ENCODE data around the gene UNC13B. TPM values are rescaled to one million over a fixed set of nuclear protein-coding genes. Genes with fewer than 3 reads are reported as not detected.

Gene UNC13B
- total and polyA plus RNA-seq, 2 experiments from 2014 or later = 8.7 to 52.1 TPM

DNA sequence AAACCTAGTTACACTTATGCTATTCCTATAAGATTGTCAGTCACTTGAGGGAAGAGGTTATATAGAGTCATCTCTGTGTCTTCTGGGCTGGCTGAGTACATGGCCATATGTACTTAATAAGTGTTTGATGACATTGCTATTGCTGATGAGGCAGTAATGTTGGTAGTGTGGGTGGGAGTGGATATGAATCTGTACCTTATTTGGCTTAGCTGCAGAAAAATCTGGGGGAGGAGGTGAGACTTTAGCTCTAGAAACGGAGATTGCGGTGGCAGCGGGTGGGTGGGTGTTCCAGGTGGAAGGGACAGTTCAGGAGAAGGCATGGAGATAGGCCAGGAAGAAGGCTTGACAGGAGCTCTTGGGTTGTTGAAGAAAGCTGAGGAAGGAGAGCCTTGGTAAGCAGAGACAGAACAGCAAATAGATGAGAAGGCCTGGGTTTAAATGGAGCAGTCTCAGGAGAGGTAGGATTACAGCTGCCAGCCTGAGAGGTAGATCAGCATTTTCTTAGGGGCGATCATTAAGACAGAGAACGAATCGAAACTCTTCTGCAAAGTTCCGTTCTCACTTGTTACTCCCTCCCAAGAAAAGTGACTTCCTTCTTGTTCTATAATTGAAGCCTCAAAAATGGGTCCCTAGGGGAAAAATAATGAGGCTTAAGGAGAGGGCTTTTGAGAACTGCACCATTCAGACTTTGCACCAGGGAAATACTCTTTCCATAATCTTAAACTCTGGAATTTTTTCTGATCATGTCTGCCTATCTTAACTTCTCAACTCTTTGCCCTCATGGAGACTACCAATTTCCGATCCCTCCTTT is 160.5 kb downstream of the UNC13B start:
- no peaks in the 10 kb centered on the region for H3K4me1 Mint-ChIP-seq
- Histone ChIP-seq H4K20me1 (replicated peaks; ENCODE audit: insufficient read depth) (no peaks in the 10 kb centered on the region; the same call in 1 of the 2 replicates), H2AFZ (no peak overlapping the region), H3F3A (replicated peaks; ENCODE audit: low read depth) (no peaks in the 10 kb centered on the region), H3K36me3 (ENCODE audit: insufficient read depth) (no peaks in the 10 kb centered on the region), H3K79me2 (replicated peaks; ENCODE audit: insufficient read depth) (no peaks in the 10 kb centered on the region), H3K9me2 (ENCODE audit: insufficient read depth) (no peaks in the 10 kb centered on the region), H3K4me2 (no peak overlapping the region), H3K4me1 (ENCODE audit: insufficient read depth) (no peaks in the 10 kb centered on the region), H3K27me3 (ENCODE audit: insufficient read depth) (no peaks in the 10 kb centered on the region), H3K4me3 (no peak overlapping the region), H3K27ac (ENCODE audit: low read depth) (no peak overlapping the region)
- no peaks in the 10 kb centered on the region for H3K27me3 Mint-ChIP-seq (ENCODE audit: insufficient read depth, low read depth, poor library complexity)
- ATAC-seq (no peak), DNase-seq (ENCODE audit: low spot score) (no peak)
- peaks cover 4% of the 10 kb centered on the region; the same call in 2 of the 3 replicates for H3K9me3 Mint-ChIP-seq
- no peak overlapping the region for H3K27ac Mint-ChIP-seq
- TF ChIP-seq, protein P1, sequence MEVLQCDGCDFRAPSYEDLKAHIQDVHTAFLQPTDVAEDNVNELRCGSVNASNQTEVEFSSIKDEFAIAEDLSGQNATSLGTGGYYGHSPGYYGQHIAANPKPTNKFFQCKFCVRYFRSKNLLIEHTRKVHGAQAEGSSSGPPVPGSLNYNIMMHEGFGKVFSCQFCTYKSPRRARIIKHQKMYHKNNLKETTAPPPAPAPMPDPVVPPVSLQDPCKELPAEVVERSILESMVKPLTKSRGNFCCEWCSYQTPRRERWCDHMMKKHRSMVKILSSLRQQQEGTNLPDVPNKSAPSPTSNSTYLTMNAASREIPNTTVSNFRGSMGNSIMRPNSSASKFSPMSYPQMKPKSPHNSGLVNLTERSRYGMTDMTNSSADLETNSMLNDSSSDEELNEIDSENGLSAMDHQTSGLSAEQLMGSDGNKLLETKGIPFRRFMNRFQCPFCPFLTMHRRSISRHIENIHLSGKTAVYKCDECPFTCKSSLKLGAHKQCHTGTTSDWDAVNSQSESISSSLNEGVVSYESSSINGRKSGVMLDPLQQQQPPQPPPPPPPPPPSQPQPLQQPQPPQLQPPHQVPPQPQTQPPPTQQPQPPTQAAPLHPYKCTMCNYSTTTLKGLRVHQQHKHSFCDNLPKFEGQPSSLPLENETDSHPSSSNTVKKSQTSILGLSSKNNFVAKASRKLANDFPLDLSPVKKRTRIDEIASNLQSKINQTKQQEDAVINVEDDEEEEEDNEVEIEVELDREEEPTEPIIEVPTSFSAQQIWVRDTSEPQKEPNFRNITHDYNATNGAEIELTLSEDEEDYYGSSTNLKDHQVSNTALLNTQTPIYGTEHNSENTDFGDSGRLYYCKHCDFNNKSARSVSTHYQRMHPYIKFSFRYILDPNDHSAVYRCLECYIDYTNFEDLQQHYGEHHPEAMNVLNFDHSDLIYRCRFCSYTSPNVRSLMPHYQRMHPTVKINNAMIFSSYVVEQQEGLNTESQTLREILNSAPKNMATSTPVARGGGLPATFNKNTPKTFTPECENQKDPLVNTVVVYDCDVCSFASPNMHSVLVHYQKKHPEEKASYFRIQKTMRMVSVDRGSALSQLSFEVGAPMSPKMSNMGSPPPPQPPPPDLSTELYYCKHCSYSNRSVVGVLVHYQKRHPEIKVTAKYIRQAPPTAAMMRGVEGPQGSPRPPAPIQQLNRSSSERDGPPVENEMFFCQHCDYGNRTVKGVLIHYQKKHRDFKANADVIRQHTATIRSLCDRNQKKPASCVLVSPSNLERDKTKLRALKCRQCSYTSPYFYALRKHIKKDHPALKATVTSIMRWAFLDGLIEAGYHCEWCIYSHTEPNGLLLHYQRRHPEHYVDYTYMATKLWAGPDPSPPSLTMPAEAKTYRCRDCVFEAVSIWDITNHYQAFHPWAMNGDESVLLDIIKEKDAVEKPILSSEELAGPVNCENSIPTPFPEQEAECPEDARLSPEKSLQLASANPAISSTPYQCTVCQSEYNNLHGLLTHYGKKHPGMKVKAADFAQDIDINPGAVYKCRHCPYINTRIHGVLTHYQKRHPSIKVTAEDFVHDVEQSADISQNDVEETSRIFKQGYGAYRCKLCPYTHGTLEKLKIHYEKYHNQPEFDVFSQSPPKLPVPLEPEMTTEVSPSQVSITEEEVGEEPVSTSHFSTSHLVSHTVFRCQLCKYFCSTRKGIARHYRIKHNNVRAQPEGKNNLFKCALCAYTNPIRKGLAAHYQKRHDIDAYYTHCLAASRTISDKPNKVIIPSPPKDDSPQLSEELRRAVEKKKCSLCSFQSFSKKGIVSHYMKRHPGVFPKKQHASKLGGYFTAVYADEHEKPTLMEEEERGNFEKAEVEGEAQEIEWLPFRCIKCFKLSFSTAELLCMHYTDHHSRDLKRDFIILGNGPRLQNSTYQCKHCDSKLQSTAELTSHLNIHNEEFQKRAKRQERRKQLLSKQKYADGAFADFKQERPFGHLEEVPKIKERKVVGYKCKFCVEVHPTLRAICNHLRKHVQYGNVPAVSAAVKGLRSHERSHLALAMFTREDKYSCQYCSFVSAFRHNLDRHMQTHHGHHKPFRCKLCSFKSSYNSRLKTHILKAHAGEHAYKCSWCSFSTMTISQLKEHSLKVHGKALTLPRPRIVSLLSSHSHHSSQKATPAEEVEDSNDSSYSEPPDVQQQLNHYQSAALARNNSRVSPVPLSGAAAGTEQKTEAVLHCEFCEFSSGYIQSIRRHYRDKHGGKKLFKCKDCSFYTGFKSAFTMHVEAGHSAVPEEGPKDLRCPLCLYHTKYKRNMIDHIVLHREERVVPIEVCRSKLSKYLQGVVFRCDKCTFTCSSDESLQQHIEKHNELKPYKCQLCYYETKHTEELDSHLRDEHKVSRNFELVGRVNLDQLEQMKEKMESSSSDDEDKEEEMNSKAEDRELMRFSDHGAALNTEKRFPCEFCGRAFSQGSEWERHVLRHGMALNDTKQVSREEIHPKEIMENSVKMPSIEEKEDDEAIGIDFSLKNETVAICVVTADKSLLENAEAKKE (CRISPR knock-in tag; IDR thresholded peaks at IDR 0.05) = no peak
- TF ChIP-seq, protein P2, sequence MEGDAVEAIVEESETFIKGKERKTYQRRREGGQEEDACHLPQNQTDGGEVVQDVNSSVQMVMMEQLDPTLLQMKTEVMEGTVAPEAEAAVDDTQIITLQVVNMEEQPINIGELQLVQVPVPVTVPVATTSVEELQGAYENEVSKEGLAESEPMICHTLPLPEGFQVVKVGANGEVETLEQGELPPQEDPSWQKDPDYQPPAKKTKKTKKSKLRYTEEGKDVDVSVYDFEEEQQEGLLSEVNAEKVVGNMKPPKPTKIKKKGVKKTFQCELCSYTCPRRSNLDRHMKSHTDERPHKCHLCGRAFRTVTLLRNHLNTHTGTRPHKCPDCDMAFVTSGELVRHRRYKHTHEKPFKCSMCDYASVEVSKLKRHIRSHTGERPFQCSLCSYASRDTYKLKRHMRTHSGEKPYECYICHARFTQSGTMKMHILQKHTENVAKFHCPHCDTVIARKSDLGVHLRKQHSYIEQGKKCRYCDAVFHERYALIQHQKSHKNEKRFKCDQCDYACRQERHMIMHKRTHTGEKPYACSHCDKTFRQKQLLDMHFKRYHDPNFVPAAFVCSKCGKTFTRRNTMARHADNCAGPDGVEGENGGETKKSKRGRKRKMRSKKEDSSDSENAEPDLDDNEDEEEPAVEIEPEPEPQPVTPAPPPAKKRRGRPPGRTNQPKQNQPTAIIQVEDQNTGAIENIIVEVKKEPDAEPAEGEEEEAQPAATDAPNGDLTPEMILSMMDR (conservative IDR thresholded peaks at IDR 0.05; ENCODE audit: low read depth in 2 of 2) = no peak
- TF ChIP-seq EZH2 (IDR thresholded peaks at IDR 0.05; ENCODE audit: low read depth, unreplicated experiment) (no peak), ZNF331 (CRISPR knock-in tag; IDR thresholded peaks at IDR 0.05; ENCODE audit: low read depth) (no peak), NANOG (IDR thresholded peaks at IDR 0.05; ENCODE audit: borderline replicate concordance) (no peak)
- H3K4me3 Mint-ChIP-seq = no peak overlapping the region
- peaks cover 10% of the 10 kb centered on the region; the same call in 2 of the 3 replicates for H3K36me3 Mint-ChIP-seq (ENCODE audit: low read depth)
